Activated CD8-positive, alpha-beta memory T cell treated with anti-CD3 and anti-CD28 coated beads for 24 hours (primary cell): ENCODE results near the gene ATG9B.
A peak's percentile ranks its signal among the peaks of the same experiment; 100 is the strongest.

ENCODE experiments used
- DNase-seq: peaks from one replicate; pipeline ENCODE4 v3.0.0-alpha.2; 2020

The ATG9B gene

GRCh38 chr7:151024435-151025056 is at the start of gene ATG9B:
Gene ATG9B (minus strand): TSS chr7:151024494. CDS start chr7:151024423, 71 bp downstream.
- DNase-seq: no peak

GRCh38 chr7:151073990-151074389 is 49.7 kb upstream of the ATG9B start:
- DNase-seq: no peak

GRCh38 chr7:151071032-151071866 is 47.0 kb upstream of the ATG9B start:
- no peak for DNase-seq

- no peak for DNase-seq
These were observed 46.3 kb upstream of the ATG9B start for GRCh38 chr7:151070574-151070960.

- DNase-seq: no peak
These were observed 45.7 kb upstream of the ATG9B start for GRCh38 chr7:151069841-151070573.

GRCh38 chr7:151068069-151068773 is 43.9 kb upstream of the ATG9B start:
- no peak for DNase-seq

- DNase-seq: no peak
These were observed 42.1 kb upstream of the ATG9B start for GRCh38 chr7:151066273-151066974.

GRCh38 chr7:151065516-151065915 is 41.2 kb upstream of the ATG9B start:
- no peak for DNase-seq

- DNase-seq: no peak
These were observed 40.7 kb upstream of the ATG9B start for GRCh38 chr7:151064993-151065392.

GRCh38 chr7:151064454-151064853 is 40.2 kb upstream of the ATG9B start:
- no peak for DNase-seq

- DNase-seq: no peak
These were observed 38.9 kb upstream of the ATG9B start for GRCh38 chr7:151063212-151063561.

GRCh38 chr7:151062399-151063211 is 38.3 kb upstream of the ATG9B start:
- no peak for DNase-seq

GRCh38 chr7:151062111-151062398 is 37.8 kb upstream of the ATG9B start:
- no peak for DNase-seq

GRCh38 chr7:151061213-151062110 is 37.2 kb upstream of the ATG9B start:
- DNase-seq: no peak

- DNase-seq: peak; percentile 65
These were observed 36.3 kb upstream of the ATG9B start for GRCh38 chr7:151060416-151061212.

- no peak for DNase-seq
These were observed 35.8 kb upstream of the ATG9B start for GRCh38 chr7:151060113-151060415.

GRCh38 chr7:151059367-151060112 is 35.2 kb upstream of the ATG9B start, which contains the start of gene SLC4A2:
Gene SLC4A2 (plus strand): TSS chr7:151059589. CDS start chr7:151061988, 2,399 bp downstream.
- peak; percentile 89 for DNase-seq

- no peak for DNase-seq
These were observed 34.6 kb upstream of the ATG9B start for GRCh38 chr7:151058781-151059366.
